Muscle layer of duodenum (tissue), 2 donors: ENCODE data around the gene RRM1.

Source experiments
- H3K27ac ChIP-seq: one replicate; pipeline ENCODE4 v1.7.0; 2013; ENCODE audit warnings: mild to moderate bottlenecking, low read length
- H3K27me3 ChIP-seq: one replicate; pipeline ENCODE4 v1.7.0; 2013; ENCODE audit warnings: low read depth, mild to moderate bottlenecking, control low read depth, low read length
- H3K36me3 ChIP-seq, 2 donors: one replicate each; pipeline ENCODE4 v1.7.0; 2013; ENCODE audit warnings: low read length in 2 of 2, control low read depth in 1 of 2, mild to moderate bottlenecking in 1 of 2; ENCODE audit not compliant: insufficient read depth in 2 of 2, control insufficient read depth in 1 of 2
- H3K4me1 ChIP-seq, 2 donors: one replicate each; pipeline ENCODE4 v1.7.0; 2013; ENCODE audit warnings: low read length in 2 of 2, mild to moderate bottlenecking in 2 of 2, control low read depth in 1 of 2, moderate library complexity in 1 of 2; ENCODE audit not compliant: insufficient read depth in 2 of 2, control insufficient read depth in 1 of 2
- H3K4me3 ChIP-seq, 2 donors: one replicate each; pipeline ENCODE4 v1.7.0; 2013; ENCODE audit warnings: low read length in 2 of 2, low read depth in 1 of 2, mild to moderate bottlenecking in 1 of 2
- H3K9me3 ChIP-seq, 2 donors: one replicate each; pipeline ENCODE4 v1.7.0; 2013; ENCODE audit warnings: low read length in 2 of 2, control low read depth in 1 of 2, mild to moderate bottlenecking in 1 of 2; ENCODE audit not compliant: control insufficient read depth in 1 of 2
- donor health status: healthy.

RRM1 gene

DNA sequence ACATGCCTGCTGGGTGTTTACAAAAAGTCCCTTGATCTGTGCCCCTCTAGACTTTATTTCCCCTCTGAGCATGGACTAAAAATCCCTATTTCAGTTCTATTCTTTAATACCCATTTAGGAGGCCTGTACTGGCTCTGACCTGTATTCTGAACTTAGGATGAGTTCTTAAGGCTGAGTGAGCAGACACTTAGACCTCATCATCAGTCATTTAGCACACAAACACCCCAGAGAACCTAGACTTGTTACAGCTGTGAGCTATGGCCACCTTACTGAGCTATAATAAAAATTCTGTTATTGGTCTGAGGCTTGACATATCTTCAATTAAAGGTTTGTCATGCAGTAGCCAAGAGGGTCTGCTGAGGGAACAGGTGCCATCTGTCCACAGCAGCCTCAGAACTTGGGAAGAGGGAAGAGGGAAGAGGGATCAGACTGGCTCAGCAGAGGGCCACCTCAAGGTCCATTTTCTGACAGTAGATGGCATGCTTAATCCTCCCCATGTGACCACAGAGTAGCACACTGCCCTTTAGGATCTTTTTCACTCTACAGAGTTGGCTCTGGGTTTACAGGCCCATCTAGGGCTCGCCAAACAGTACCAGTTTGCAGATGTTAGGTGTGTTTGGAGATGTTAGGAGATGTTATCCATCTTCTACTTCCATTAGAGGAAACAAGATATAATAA, 30.2 kb upstream of the RRM1 start:
- H3K4me1 ChIP-seq: peaks cover 10 to 35% of the 10 kb centered on the region in 2 donors
- no peaks in the 10 kb centered on the region for H3K9me3 ChIP-seq
- H3K27me3 ChIP-seq: no peaks in the 10 kb centered on the region
- no peak overlapping the region for H3K4me3 ChIP-seq
- H3K27ac ChIP-seq: peak overlapping the region; percentile 20
- peaks cover 3 to 11% of the 10 kb centered on the region in 2 donors for H3K36me3 ChIP-seq

- Histone ChIP-seq H3K4me3 (no peak overlapping the region), H3K27me3 (no peaks in the 10 kb centered on the region), H3K27ac (peak overlapping the region; percentile 30), H3K36me3 (peaks cover 0 to 4% of the 10 kb centered on the region in 2 donors), H3K9me3 (no peaks in the 10 kb centered on the region), H3K4me1 (peaks cover 10 to 38% of the 10 kb centered on the region in 2 donors)
Measured at GRCh38 chr11:4065086-4065485, 29.5 kb upstream of the RRM1 start.

- no peaks in the 10 kb centered on the region for H3K9me3 ChIP-seq
- no peaks in the 10 kb centered on the region for H3K27me3 ChIP-seq
- peaks cover 10 to 40% of the 10 kb centered on the region in 2 donors for H3K4me1 ChIP-seq
- H3K36me3 ChIP-seq: no peaks in the 10 kb centered on the region
- peak overlapping the region; percentile 30 for H3K27ac ChIP-seq
- no peak overlapping the region for H3K4me3 ChIP-seq
Measured at GRCh38 chr11:4065601-4066377, 28.8 kb upstream of the RRM1 start.

DNA sequence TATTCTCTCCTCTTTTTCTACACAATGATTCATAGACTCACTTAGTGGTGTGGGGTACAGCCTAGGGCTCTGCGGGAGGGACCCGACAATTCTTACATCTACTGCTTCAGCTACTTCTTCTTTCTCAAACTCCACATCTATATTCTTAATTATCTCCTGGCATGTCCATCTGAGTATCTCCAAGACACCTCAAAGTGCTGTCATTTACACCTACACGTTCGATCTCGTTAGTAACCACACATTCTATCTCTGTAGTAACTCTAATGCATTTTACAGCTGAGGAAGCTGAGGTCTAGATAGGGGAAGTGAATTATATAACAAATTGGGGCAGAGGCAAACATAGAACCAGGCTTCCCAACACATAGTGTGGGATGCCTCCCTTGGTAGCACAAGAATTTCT, 27.7 kb upstream of the RRM1 start:
- no peak overlapping the region for H3K4me3 ChIP-seq
- peaks cover 10 to 46% of the 10 kb centered on the region in 2 donors for H3K4me1 ChIP-seq
- no peaks in the 10 kb centered on the region for H3K36me3 ChIP-seq
- no peaks in the 10 kb centered on the region for H3K27me3 ChIP-seq
- no peak overlapping the region for H3K27ac ChIP-seq
- H3K9me3 ChIP-seq: no peaks in the 10 kb centered on the region

- no peak overlapping the region for H3K4me3 ChIP-seq
- H3K9me3 ChIP-seq: no peaks in the 10 kb centered on the region
- H3K4me1 ChIP-seq: peaks cover 10 to 50% of the 10 kb centered on the region in 2 donors
- no peaks in the 10 kb centered on the region for H3K27me3 ChIP-seq
- H3K27ac ChIP-seq: no peak overlapping the region
- no peaks in the 10 kb centered on the region for H3K36me3 ChIP-seq
Measured at GRCh38 chr11:4068962-4069361, 25.6 kb upstream of the RRM1 start.

GRCh38 chr11:4071325-4071724, 23.3 kb upstream of the RRM1 start:
- Histone ChIP-seq H3K36me3 (peaks cover 0 to 9% of the 10 kb centered on the region in 2 donors), H3K27ac (no peak overlapping the region), H3K27me3 (no peaks in the 10 kb centered on the region), H3K4me1 (peaks cover 0 to 30% of the 10 kb centered on the region in 2 donors), H3K4me3 (no peak overlapping the region), H3K9me3 (no peaks in the 10 kb centered on the region)

DNA sequence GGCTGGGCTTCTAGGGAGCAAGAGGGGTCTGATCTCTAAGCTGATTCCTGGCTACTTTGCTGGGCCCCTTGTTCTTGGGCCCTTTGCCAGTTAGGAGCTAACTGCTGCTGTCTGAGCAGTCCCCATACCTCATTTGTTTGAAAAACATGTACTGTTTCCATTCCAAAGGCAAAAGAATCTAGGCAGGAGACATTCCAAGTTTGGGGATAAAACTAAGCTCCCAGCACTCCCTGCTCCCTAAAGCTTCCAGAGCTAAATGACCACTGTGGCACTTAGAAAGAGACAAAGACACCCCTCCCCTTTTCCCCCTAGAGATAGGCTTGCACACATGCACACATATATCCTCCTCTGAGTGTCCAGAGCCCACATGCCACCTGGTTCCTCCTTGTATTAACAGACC, 22.7 kb upstream of the RRM1 start:
- no peaks in the 10 kb centered on the region for H3K9me3 ChIP-seq
- H3K27me3 ChIP-seq: no peaks in the 10 kb centered on the region
- no peak overlapping the region for H3K4me3 ChIP-seq
- H3K36me3 ChIP-seq: peaks cover 0 to 9% of the 10 kb centered on the region in 2 donors
- no peak overlapping the region for H3K27ac ChIP-seq
- H3K4me1 ChIP-seq: peaks cover 0 to 27% of the 10 kb centered on the region in 2 donors

- Histone ChIP-seq H3K27me3 (no peaks in the 10 kb centered on the region), H3K9me3 (no peaks in the 10 kb centered on the region), H3K4me3 (no peak overlapping the region), H3K27ac (no peak overlapping the region), H3K4me1 (peaks cover 0 to 27% of the 10 kb centered on the region in 2 donors), H3K36me3 (peaks cover 0 to 9% of the 10 kb centered on the region in 2 donors)
Measured at GRCh38 chr11:4072668-4073285, 21.8 kb upstream of the RRM1 start.

- Histone ChIP-seq H3K4me3 (no peak overlapping the region), H3K36me3 (peaks cover 0 to 9% of the 10 kb centered on the region in 2 donors), H3K27ac (no peak overlapping the region), H3K27me3 (no peaks in the 10 kb centered on the region), H3K9me3 (no peaks in the 10 kb centered on the region), H3K4me1 (peaks cover 0 to 18% of the 10 kb centered on the region in 2 donors)
Measured at GRCh38 chr11:4074266-4074665, 20.3 kb upstream of the RRM1 start.

DNA sequence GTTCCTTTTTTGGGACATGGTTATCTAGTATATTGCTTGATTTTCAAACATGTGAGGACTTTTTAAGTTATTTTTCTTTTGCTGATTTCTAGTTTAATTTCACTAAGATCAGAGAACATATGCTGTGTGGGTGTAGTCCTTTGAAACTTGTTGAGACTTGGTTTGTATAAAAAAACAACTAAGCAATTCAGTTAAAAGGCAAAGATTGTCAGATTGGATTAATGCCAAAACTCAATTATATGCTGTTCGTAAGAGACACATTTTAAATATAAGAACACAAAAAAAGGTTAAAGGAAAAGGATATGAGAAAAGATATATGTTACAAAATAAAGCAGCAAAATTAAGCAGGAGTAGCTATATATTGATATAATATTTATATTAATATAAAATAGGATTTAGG, 17.8 kb upstream of the RRM1 start:
- peaks cover 0 to 8% of the 10 kb centered on the region in 2 donors for H3K4me1 ChIP-seq
- no peaks in the 10 kb centered on the region for H3K9me3 ChIP-seq
- no peaks in the 10 kb centered on the region for H3K27me3 ChIP-seq
- H3K4me3 ChIP-seq: no peak overlapping the region
- no peak overlapping the region for H3K27ac ChIP-seq
- peaks cover 9 to 19% of the 10 kb centered on the region in 2 donors for H3K36me3 ChIP-seq

DNA sequence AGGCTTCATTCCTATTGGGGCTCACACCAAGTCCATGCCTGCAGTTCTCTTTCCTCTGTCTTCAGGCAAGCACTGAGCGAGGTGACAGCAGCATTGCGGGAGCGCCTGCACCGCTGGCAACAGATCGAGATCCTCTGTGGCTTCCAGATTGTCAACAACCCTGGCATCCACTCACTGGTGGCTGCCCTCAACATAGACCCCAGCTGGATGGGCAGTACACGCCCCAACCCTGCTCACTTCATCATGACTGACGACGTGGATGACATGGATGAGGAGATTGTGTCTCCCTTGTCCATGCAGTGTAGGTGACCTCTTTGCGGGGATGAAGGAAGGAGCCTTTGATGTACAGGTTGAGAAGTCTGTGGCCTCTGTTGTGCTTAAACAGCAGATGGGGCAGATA, 11.4 kb upstream of the RRM1 start:
- H3K27me3 ChIP-seq: no peaks in the 10 kb centered on the region
- no peak overlapping the region for H3K4me3 ChIP-seq
- peaks cover 45 to 66% of the 10 kb centered on the region in 2 donors for H3K36me3 ChIP-seq
- H3K4me1 ChIP-seq: no peaks in the 10 kb centered on the region
- no peak overlapping the region for H3K27ac ChIP-seq
- H3K9me3 ChIP-seq: no peaks in the 10 kb centered on the region
